ENCODE measurements around the gene ARVCF.

The ARVCF gene

DNA sequence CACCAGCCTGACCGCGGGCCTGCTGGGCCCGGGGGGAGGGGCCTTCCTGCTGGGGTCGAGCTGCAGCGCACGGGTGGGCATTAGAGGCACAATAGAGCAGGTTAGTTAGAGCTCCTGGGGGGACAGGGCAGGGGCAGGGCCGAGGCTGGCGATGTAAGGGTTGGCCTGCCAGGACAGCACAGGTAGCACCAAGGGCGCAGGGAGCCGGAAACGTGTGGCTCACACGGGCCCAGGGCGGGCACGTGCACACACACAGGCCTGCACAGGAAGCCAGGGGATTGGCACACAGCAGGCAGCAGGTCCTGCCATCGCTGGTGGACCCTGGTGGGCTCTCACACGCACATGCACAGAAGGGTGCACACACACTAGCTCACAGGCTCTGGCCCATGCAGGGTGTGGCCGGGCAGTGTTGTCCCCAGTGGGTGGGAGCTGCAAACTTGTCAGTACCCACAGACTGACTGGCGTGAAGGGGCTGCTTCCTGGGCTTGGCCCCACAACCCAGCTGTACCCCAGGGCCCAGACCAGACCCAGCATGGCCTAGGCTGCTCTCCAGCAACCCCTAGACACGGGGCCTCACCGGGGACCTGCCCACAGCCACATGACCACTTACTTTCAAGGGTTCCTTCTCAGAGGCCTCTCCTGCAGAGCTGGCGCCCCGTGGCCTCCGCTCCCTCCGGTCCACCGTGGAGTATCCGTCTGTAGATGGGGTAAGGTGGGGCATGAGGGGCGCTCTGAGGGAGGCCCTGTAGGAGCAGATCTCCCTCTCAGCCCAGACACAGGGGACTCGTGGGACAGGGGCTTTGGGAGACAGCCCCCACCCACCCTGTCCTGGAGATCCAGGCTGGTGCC, 45.1 kb downstream of the ARVCF start:
- DNase-seq: no peak

GRCh38 chr22:19970479-19971275, 45.9 kb downstream of the ARVCF start:
- DNase-seq: peak; percentile 67

GRCh38 chr22:19970031-19970478, 46.6 kb downstream of the ARVCF start:
- no peak for DNase-seq

DNA sequence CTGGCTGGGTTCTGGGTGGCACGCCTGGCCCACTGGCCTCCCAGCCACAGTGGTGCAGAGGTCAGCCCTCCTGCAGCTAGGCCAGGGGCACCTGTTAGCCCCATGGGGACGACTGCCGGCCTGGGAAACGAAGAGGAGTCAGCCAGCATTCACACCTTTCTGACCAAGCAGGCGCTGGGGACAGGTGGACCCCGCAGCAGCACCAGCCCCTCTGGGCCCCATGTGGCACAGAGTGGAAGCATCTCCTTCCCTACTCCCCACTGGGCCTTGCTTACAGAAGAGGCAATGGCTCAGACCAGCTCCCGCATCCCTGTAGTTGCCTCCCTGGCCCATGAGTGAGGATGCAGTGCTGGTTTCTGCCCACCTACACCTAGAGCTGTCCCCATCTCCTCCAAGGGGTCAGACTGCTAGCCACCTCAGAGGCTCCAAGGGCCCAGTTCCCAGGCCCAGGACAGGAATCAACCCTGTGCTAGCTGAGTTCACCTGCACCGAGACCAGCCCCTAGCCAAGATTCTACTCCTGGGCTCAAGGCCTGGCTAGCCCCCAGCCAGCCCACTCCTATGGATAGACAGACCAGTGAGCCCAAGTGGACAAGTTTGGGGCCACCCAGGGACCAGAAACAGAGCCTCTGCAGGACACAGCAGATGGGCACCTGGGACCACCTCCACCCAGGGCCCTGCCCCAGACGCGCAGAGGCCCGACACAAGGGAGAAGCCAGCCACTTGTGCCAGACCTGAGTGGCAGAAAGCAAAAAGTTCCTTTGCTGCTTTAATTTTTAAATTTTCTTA, 47.3 kb downstream of the ARVCF start:
- DNase-seq: no peak

- DNase-seq: no peak
Measured at GRCh38 chr22:19968450-19968891, 48.2 kb downstream of the ARVCF start.

- no peak for DNase-seq
Measured at GRCh38 chr22:19967850-19968449, 48.7 kb downstream of the ARVCF start.

DNA sequence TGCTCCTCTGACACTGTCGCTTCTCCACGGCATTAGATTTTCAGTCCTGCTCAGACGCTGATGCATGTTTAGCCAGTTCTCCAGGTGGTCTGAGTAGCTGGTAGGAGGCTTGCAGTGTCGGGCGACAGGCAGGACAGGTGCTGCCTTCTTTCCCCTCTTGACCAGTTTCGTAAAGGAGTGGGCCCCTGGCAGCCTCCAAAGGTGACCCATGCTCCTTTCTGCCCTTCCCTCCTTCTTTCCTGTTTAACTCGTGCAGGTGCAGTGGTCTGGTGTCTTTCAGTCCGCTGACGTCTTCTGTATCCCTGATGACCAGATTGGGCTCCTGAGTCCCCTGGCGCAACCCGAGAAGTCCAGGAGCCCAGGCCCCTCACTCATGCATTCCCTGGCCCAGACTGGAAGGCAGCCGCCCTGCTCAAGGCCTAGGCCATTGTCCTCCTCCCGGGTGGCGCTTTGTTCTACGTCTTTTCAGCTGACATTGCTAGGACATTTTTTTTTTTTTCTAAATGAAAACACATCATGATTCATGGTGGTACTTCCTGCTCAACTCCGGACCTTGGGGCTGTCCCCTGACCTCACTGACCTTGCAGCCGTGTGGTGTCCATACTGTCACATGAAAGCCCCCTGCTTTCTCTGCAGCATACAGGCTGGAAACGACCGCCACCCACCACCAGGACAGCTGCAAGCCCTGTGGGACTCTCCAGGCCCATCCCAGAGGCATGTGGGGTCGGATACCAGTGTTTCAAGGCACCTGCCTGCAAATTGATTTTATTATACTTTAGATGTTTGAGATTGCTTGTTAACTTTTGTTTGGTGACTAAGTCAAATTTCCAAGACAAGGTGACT, 49.5 kb downstream of the ARVCF start:
- DNase-seq: no peak

GRCh38 chr22:19965771-19966709, 50.6 kb downstream of the ARVCF start:
- DNase-seq: peak; percentile 49

DNA sequence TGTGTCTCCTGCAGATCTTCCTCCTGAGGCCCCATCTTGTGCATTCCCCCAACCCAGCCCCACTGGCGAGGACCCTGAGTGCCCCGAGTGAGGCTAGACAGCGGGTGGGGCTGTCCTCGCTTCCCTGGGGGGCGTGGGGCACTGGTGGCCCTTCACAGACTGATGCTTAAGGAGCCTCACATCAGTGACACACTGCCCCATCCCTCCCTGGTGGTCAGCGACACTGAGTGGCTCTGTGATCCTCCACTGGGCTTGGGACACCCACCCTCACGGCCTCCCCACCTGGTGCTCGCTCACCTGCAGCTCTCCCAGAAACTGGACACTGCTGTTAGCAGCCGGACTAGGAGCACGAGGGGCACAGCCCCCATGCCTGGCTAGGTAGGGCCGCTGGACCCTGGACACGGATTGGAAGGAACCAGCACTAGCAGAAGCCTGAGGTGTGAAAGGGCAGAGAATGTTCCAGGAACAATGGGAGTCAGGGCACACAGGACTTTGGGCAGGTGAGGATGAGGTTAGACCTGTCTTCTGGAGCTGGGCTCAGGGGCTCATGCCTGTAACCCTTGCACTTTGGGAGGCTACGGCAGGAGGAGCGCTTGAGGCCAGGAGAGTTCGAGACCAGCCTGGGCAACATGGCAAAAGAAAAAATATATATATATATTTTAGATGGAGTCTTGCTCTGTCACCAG, 51.8 kb downstream of the ARVCF start:
- no peak for DNase-seq

DNA sequence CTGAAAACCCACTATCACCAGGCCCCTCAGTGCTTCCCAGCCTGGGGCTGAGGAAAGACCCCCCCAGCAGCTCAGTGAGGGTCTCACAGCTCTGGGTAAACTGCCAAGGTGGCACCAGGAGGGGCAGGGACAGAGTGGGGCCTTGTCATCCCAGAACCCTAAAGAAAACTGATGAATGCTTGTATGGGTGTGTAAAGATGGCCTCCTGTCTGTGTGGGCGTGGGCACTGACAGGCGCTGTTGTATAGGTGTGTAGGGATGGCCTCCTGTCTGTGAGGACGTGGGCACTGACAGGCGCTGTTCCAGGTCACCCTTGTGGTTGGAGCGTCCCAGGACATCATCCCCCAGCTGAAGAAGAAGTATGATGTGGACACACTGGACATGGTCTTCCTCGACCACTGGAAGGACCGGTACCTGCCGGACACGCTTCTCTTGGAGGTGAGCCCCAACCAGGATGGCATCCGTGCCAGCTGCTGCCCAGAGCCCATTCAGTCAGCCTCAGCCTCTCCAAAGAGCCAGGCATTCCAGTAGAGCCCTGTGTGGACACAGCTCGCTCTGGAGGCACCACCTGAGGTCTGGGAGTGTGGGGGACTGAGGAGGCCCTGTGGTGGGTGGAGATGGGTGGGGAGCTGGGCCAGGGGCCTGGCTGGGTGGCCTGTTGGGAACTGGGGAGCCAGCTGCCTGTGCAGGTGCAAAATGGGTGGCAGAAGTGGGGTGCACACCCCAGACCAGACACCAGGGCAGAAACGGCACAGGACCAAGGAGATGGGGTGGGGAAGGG, 52.6 kb downstream of the ARVCF start:
- DNase-seq: no peak

- no peak for DNase-seq
Measured at GRCh38 chr22:19962909-19963806, 53.5 kb downstream of the ARVCF start.

DNA sequence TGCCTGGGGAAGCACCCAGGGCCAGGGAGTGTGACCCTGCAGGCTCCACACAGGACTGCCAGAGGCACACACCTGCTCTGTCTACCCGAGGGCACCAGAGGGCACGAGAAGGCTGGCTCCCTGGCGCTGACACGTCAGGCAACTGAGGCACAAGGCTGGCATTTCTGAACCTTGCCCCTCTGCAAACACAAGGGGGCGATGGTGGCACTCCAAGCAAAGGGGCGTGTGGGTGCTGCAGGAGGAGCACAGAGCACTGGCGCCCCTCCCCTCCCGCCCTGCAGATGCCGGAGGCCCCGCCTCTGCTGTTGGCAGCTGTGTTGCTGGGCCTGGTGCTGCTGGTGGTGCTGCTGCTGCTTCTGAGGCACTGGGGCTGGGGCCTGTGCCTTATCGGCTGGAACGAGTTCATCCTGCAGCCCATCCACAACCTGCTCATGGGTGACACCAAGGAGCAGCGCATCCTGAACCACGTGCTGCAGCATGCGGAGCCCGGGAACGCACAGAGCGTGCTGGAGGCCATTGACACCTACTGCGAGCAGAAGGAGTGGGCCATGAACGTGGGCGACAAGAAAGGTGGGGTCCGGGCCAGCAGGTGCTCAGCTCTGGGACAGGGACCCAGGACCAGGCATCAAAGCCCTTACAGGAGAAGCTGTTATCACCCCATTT, 54.2 kb downstream of the ARVCF start:
- peak; percentile 88 for DNase-seq

GRCh38 chr22:19961868-19962245, 54.8 kb downstream of the ARVCF start:
- DNase-seq: no peak

DNA sequence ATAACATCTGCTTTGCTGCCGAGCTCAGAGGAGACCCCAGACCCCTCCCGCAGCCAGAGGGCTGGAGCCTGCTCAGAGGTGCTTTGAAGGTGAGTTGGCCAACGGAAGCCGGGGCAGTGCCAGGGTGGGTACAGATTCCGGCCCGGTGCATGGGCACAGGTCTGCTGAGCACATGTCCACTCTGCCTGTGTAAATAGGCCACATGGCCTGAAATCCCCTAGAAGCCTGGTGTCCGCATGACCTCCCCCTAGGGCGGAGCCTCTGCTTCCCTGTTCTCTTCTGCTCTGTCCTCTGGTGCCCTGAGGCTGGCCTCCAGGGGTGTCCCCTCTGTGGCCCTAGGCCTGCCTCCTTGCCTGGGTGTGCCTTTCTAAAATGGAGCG, 55.4 kb downstream of the ARVCF start:
- DNase-seq: no peak

GRCh38 chr22:19960491-19961200, 56.0 kb downstream of the ARVCF start:
- DNase-seq: no peak

DNA sequence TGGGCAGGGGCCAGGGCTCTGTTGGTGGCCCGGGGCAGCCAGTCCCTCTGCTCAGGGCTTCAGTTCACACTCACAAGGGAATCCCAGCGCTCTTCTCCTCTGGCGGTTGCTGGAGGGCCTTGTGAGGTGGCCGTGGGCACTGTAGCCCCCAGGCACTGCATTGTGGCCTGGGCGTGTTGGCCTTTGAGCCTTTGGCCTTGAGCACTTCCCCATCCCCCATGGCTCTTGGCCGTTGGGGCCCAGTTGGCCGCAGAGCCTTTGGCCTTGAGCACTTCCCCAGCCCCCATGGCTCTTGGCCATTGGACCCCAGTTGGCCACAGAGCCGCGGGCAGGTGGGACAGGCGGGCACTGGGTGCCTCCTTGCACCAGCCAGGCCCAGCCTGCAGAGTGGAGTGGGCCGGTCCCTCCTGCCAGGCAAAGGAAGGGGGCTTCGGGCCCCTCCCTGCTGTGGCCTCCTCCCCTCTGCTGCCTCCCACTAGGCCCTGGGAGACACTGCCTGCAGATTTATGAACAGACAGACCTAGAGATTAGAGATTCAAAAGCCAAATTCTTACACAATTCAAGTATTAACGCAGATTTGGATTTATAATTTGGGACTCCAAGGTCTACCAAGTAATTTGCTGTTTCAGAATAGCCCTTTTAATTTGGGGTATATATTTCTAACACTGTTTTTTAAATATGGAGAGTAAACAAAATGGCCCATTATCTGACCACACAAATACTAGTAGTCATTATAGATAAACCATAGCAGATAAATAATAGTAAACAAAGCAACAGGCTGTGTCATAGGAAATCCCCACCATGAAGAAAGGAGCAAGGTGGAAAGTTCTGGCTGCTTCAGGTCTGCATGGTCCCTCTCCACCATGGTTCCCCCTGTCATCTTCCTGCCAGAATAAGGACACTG, 56.8 kb downstream of the ARVCF start:
- DNase-seq: no peak
